ENCODE results near the gene CABP5. TPM values are rescaled to one million over a fixed set of nuclear protein-coding genes. Genes with fewer than 3 reads are reported as not detected.

The CABP5 gene
- total RNA-seq, 1 experiment from 2014 or later: not detected

DNA sequence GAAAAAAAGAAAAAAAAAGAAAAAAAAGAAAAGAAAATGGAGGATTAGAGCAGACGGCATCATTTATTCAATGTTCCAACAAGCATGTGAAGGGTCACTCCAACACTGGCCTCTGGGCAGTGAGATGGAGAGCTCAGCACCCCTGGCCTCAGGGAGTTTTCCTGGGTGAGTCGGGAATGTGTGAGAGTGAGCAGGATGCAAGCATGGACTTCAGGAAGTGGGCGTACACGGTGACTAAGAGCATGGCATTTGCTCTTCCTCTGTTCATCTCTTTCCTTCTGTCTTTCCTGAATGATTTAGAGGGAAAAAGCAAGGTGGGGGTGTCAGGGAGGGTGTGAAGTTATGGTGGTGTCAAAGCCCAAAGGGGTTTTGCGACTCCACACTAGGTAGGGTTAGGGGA lies 682 bp upstream of the CABP5 start:
- no peaks in the 10 kb centered on the region for H3K36me3 ChIP-seq (ENCODE audit: insufficient read depth, low read length)
- H4K20me1 ChIP-seq (ENCODE audit: insufficient read depth, low read depth, low read length): no peaks in the 10 kb centered on the region
- no peak overlapping the region for H3K9ac ChIP-seq (ENCODE audit: low read length)
- H3K4me3 ChIP-seq (ENCODE audit: low read length): no peak overlapping the region
- H3K27me3 ChIP-seq (ENCODE audit: low read length): no peaks in the 10 kb centered on the region
- H3K27ac ChIP-seq (ENCODE audit: low read length): no peak overlapping the region
- no peaks in the 10 kb centered on the region for H3K4me1 ChIP-seq (ENCODE audit: low read length)
- H2AFZ ChIP-seq (ENCODE audit: low read length): no peak overlapping the region
- H3K79me2 ChIP-seq (ENCODE audit: low read length): no peaks in the 10 kb centered on the region
- no peaks in the 10 kb centered on the region for H3K9me3 ChIP-seq (ENCODE audit: low read length)
- DNase-seq: no peak
- H3K9me2 ChIP-seq (replicated peaks; ENCODE audit: insufficient read depth, low read length): no peaks in the 10 kb centered on the region
- no peak overlapping the region for H3K4me2 ChIP-seq (ENCODE audit: low read depth, low read length, poor library complexity, severe bottlenecking)

DNA sequence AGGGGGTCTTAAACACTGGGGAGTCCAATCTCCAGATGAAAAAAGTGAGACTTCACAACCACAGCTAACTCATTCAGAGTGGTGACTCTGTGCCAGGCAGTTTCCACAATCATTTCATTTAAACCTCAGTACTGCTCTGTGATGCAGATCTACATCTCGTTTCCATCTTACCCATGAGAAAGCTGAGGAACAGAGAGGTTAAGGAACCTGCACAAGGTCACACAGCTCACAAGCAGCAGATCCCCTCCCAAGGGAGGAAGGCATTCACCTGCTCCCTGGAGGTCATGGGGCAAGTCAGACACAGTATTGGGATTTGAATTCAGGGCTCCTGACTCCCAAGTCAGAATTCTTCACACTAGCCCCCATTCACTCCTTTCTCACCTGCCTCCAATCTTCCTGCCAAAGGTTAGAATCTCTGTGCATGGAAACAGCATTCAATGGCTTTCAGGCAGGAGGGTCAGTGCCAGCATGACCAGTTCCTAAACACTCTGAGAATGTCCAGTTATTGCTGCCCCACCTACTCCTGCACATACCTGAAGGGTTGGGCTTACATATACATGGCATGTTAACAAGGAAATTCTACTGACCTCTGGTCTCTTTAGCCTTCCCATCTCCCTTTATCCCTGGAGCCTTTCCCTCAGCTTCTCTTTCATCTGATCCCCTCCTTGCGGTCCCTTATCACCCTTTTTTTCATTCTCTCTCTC lies 1.9 kb downstream of the CABP5 start:
- no peaks in the 10 kb centered on the region for H4K20me1 ChIP-seq (ENCODE audit: insufficient read depth, low read depth, low read length)
- H3K9ac ChIP-seq (ENCODE audit: low read length): no peak overlapping the region
- H3K9me2 ChIP-seq (replicated peaks; ENCODE audit: insufficient read depth, low read length): no peaks in the 10 kb centered on the region
- H3K4me2 ChIP-seq (ENCODE audit: low read depth, low read length, poor library complexity, severe bottlenecking): no peak overlapping the region
- H3K4me1 ChIP-seq (ENCODE audit: low read length): no peaks in the 10 kb centered on the region
- H3K27ac ChIP-seq (ENCODE audit: low read length): no peak overlapping the region
- no peaks in the 10 kb centered on the region for H3K79me2 ChIP-seq (ENCODE audit: low read length)
- no peak overlapping the region for H2AFZ ChIP-seq (ENCODE audit: low read length)
- no peak for DNase-seq
- no peaks in the 10 kb centered on the region for H3K27me3 ChIP-seq (ENCODE audit: low read length)
- H3K36me3 ChIP-seq (ENCODE audit: insufficient read depth, low read length): no peaks in the 10 kb centered on the region
- H3K9me3 ChIP-seq (ENCODE audit: low read length): peaks cover under 1% of the 10 kb centered on the region
- no peak overlapping the region for H3K4me3 ChIP-seq (ENCODE audit: low read length)

DNA sequence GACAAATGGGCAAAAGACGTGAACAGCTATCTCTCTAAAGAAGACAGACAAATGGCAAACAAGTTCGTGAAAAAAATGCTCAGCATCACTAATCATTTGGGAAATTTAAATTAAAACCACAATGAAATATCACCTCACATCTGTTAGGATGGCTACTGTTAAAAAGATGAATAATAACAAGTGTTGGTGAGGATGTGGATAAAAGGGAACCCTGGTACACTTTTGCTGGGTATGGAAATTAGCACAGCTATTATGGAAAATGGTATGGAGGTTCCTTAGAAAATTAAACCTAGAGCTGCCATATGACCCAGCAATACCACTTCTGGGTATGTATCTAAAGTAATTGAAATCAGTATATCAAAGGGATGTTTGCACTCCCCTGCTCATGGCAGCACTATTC lies 7.1 kb downstream of the CABP5 start:
- Histone ChIP-seq H2AFZ (ENCODE audit: low read length) (no peak overlapping the region), H3K9me3 (ENCODE audit: low read length) (peaks cover 4% of the 10 kb centered on the region), H3K9ac (ENCODE audit: low read length) (no peak overlapping the region), H3K27ac (ENCODE audit: low read length) (no peak overlapping the region), H3K36me3 (ENCODE audit: insufficient read depth, low read length) (no peaks in the 10 kb centered on the region), H3K79me2 (ENCODE audit: low read length) (no peaks in the 10 kb centered on the region), H3K4me1 (ENCODE audit: low read length) (no peaks in the 10 kb centered on the region), H3K4me3 (ENCODE audit: low read length) (no peak overlapping the region), H4K20me1 (ENCODE audit: insufficient read depth, low read depth, low read length) (no peaks in the 10 kb centered on the region), H3K9me2 (replicated peaks; ENCODE audit: insufficient read depth, low read length) (no peaks in the 10 kb centered on the region), H3K4me2 (ENCODE audit: low read depth, low read length, poor library complexity, severe bottlenecking) (no peak overlapping the region), H3K27me3 (ENCODE audit: low read length) (no peaks in the 10 kb centered on the region)
- DNase-seq: no peak

DNA sequence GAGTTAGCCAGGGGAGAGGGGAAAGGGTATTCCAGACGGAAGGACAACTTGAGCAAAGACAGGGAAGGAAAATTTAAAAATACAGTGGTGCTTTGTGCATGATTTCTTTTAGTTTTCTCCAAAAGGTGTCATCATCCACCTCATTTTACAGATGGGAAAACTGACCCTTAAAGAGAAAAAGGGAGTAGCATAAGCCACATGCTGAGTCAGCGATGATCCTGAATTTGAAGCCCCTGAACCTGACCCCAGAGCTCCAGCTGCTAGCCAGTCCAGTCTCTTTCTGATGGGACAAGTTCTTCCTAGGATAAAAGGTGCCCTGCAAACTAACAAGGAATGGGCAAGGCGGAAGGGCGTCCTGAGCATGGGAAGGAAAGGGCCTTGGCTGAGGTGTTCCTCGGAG lies 10.3 kb downstream of the CABP5 start:
- Histone ChIP-seq H3K4me3 (ENCODE audit: low read length) (no peak overlapping the region), H3K27me3 (ENCODE audit: low read length) (no peaks in the 10 kb centered on the region), H3K4me2 (ENCODE audit: low read depth, low read length, poor library complexity, severe bottlenecking) (no peak overlapping the region), H3K9ac (ENCODE audit: low read length) (no peak overlapping the region), H3K36me3 (ENCODE audit: insufficient read depth, low read length) (no peaks in the 10 kb centered on the region), H3K4me1 (ENCODE audit: low read length) (no peaks in the 10 kb centered on the region), H2AFZ (ENCODE audit: low read length) (no peak overlapping the region), H3K27ac (ENCODE audit: low read length) (no peak overlapping the region), H4K20me1 (ENCODE audit: insufficient read depth, low read depth, low read length) (no peaks in the 10 kb centered on the region), H3K9me2 (replicated peaks; ENCODE audit: insufficient read depth, low read length) (no peaks in the 10 kb centered on the region), H3K9me3 (ENCODE audit: low read length) (peaks cover 4% of the 10 kb centered on the region), H3K79me2 (ENCODE audit: low read length) (no peaks in the 10 kb centered on the region)
- DNase-seq: no peak

DNA sequence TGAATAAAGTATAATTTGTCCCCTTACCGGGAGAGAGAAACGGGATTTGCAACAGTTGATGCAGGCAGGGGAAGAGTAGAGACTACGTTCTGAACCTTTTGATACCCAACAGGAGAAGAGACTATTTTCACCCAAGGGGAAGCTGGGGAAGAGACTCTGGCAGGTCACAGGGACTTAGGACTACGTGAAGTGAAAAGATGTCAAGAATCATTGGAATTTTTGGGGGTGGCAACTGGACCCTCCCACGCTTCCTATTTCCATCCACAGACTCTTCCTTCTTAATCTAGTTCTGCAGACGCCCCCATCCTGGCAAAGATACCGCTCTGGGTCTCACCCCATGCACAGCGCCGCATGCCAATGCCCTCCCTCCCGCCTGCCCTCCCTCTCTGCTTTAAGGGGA lies 13.8 kb downstream of the CABP5 start:
- Histone ChIP-seq H3K9me2 (replicated peaks; ENCODE audit: insufficient read depth, low read length) (no peaks in the 10 kb centered on the region), H3K79me2 (ENCODE audit: low read length) (no peaks in the 10 kb centered on the region), H3K4me3 (ENCODE audit: low read length) (no peak overlapping the region)

DNA sequence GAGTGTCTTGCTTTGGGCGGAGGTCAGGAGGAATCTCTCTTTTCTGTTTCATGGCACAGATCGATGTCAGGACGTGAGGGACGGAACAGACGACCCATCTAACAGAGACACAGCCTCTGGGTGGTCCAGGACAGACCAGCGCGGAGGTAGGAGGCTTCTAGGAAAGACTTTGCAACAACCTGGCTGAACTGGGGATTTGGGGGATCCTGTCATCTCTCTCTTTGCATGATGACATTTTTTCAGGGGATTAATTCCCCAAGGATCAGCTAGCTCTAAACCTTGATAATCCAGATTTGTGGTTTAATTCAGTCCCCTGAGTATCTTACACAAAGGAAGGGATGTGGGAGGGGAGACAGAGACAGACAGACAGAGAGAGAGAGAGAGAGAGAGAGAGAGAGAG lies 14.4 kb downstream of the CABP5 start:
- Histone ChIP-seq H3K36me3 (ENCODE audit: insufficient read depth, low read length) (no peaks in the 10 kb centered on the region), H4K20me1 (ENCODE audit: insufficient read depth, low read depth, low read length) (no peaks in the 10 kb centered on the region), H3K4me2 (ENCODE audit: low read depth, low read length, poor library complexity, severe bottlenecking) (no peak overlapping the region), H3K9me3 (ENCODE audit: low read length) (no peaks in the 10 kb centered on the region), H3K27ac (ENCODE audit: low read length) (no peak overlapping the region), H3K79me2 (ENCODE audit: low read length) (no peaks in the 10 kb centered on the region), H2AFZ (ENCODE audit: low read length) (no peak overlapping the region), H3K4me1 (ENCODE audit: low read length) (no peaks in the 10 kb centered on the region), H3K9me2 (replicated peaks; ENCODE audit: insufficient read depth, low read length) (no peaks in the 10 kb centered on the region), H3K4me3 (ENCODE audit: low read length) (no peak overlapping the region), H3K9ac (ENCODE audit: low read length) (no peak overlapping the region), H3K27me3 (ENCODE audit: low read length) (no peaks in the 10 kb centered on the region)
- DNase-seq: no peak

More for the DNA sequence above, 13.8 kb downstream of the CABP5 start:
- Histone ChIP-seq H3K4me1 (ENCODE audit: low read length) (no peaks in the 10 kb centered on the region), H3K4me2 (ENCODE audit: low read depth, low read length, poor library complexity, severe bottlenecking) (no peak overlapping the region), H3K27me3 (ENCODE audit: low read length) (no peaks in the 10 kb centered on the region), H3K27ac (ENCODE audit: low read length) (no peak overlapping the region), H3K9me3 (ENCODE audit: low read length) (no peaks in the 10 kb centered on the region), H2AFZ (ENCODE audit: low read length) (no peak overlapping the region), H3K36me3 (ENCODE audit: insufficient read depth, low read length) (no peaks in the 10 kb centered on the region), H3K9ac (ENCODE audit: low read length) (no peak overlapping the region), H4K20me1 (ENCODE audit: insufficient read depth, low read depth, low read length) (no peaks in the 10 kb centered on the region)
- no peak for DNase-seq

DNA sequence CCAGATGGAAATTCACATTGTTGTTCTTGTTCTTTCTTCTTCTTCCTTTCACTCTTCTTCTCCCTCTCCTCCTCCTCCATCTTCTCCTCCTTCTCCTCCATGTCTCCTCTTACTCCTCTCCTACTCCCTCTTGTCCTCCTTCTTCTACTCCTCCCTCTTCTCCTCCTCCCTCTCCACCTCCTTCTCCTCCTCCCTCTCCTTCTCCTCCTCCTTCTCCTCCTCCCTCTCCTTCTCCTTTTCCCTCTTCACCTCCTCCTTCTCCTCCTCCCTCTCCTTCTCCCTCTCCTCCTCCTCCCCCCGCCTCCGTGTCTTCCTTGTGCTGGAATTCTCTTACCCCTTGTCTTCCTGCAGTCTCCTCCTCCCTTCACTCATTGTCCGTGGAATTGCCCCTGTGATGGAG lies 18.4 kb downstream of the CABP5 start:
- no peaks in the 10 kb centered on the region for H3K4me1 ChIP-seq (ENCODE audit: low read length)
- H3K9me3 ChIP-seq (ENCODE audit: low read length): no peaks in the 10 kb centered on the region
- H3K4me3 ChIP-seq (ENCODE audit: low read length): no peak overlapping the region
- H2AFZ ChIP-seq (ENCODE audit: low read length): no peak overlapping the region
- DNase-seq: no peak
- no peak overlapping the region for H3K27ac ChIP-seq (ENCODE audit: low read length)
- H3K27me3 ChIP-seq (ENCODE audit: low read length): no peaks in the 10 kb centered on the region
- H3K9me2 ChIP-seq (replicated peaks; ENCODE audit: insufficient read depth, low read length): no peaks in the 10 kb centered on the region
- no peak overlapping the region for H3K4me2 ChIP-seq (ENCODE audit: low read depth, low read length, poor library complexity, severe bottlenecking)
- H4K20me1 ChIP-seq (ENCODE audit: insufficient read depth, low read depth, low read length): no peaks in the 10 kb centered on the region
- no peaks in the 10 kb centered on the region for H3K79me2 ChIP-seq (ENCODE audit: low read length)
- no peaks in the 10 kb centered on the region for H3K36me3 ChIP-seq (ENCODE audit: insufficient read depth, low read length)
- no peak overlapping the region for H3K9ac ChIP-seq (ENCODE audit: low read length)

DNA sequence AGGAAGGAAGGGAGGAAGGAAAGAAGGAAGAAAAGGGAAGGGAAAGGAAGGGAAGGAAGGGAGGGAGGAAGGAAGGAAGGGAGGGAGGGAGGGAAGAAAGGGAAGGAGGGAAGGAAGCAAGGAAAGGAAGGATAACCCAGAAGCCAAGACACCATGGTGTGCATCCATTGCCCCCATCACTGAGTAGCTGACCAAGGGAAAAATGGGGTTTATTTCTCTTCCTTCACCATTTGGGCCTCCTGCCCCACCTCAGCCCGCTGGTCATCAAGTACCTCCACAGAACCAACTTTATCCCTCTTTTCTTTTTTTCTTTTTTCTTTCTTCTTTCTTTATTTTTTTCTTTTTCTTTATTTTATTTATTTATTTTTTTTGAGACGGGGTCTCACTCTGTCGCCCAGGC lies 20.4 kb downstream of the CABP5 start:
- no peak overlapping the region for H3K4me2 ChIP-seq (ENCODE audit: low read depth, low read length, poor library complexity, severe bottlenecking)
- no peaks in the 10 kb centered on the region for H3K36me3 ChIP-seq (ENCODE audit: insufficient read depth, low read length)
- no peaks in the 10 kb centered on the region for H3K4me1 ChIP-seq (ENCODE audit: low read length)
- H3K79me2 ChIP-seq (ENCODE audit: low read length): no peaks in the 10 kb centered on the region
- H3K4me3 ChIP-seq (ENCODE audit: low read length): no peak overlapping the region
- DNase-seq: no peak
- H4K20me1 ChIP-seq (ENCODE audit: insufficient read depth, low read depth, low read length): no peaks in the 10 kb centered on the region
- no peak overlapping the region for H3K27ac ChIP-seq (ENCODE audit: low read length)
- H3K27me3 ChIP-seq (ENCODE audit: low read length): no peaks in the 10 kb centered on the region
- H3K9ac ChIP-seq (ENCODE audit: low read length): no peak overlapping the region
- no peaks in the 10 kb centered on the region for H3K9me3 ChIP-seq (ENCODE audit: low read length)
- no peaks in the 10 kb centered on the region for H3K9me2 ChIP-seq (replicated peaks; ENCODE audit: insufficient read depth, low read length)
- no peak overlapping the region for H2AFZ ChIP-seq (ENCODE audit: low read length)
